ENCODE results near the gene YPEL2.

The YPEL2 gene

GRCh38 chr17:59331929-59332748, 684 bp downstream of the YPEL2 start:
- Histone ChIP-seq H3K27ac (ENCODE audit: low read length) (no peak overlapping the region), H3K36me3 (ENCODE audit: insufficient read depth, low read depth, low read length) (no peaks in the 10 kb centered on the region), H3K9ac (ENCODE audit: low read depth, low read length) (no peak overlapping the region; the same call in 1 of the 2 replicates), H3K27me3 (ENCODE audit: insufficient read depth, low read length) (peaks cover 29% of the 10 kb centered on the region), H3K4me1 (ENCODE audit: insufficient read depth, low read length) (peaks cover 22% of the 10 kb centered on the region), H3K4me3 (ENCODE audit: low read length) (peak overlapping the region; percentile 68), H3K9me3 (ENCODE audit: insufficient read depth, low read depth, low read length) (no peaks in the 10 kb centered on the region)

- H3K9me3 ChIP-seq (ENCODE audit: insufficient read depth, low read depth, low read length), result no peaks in the 10 kb centered on the region
- H3K4me1 ChIP-seq (ENCODE audit: insufficient read depth, low read length), result peaks cover 22% of the 10 kb centered on the region
- H3K27ac ChIP-seq (ENCODE audit: low read length), result no peak overlapping the region
- peak overlapping the region; percentile 68 for H3K4me3 ChIP-seq (ENCODE audit: low read length)
- no peaks in the 10 kb centered on the region for H3K36me3 ChIP-seq (ENCODE audit: insufficient read depth, low read depth, low read length)
- no peak overlapping the region; the same call in 1 of the 2 replicates for H3K9ac ChIP-seq (ENCODE audit: low read depth, low read length)
- H3K27me3 ChIP-seq (ENCODE audit: insufficient read depth, low read length), result peaks cover 29% of the 10 kb centered on the region
These were observed 1.4 kb downstream of the YPEL2 start for GRCh38 chr17:59332749-59333377.

GRCh38 chr17:59333836-59334235, 2.4 kb downstream of the YPEL2 start:
- Histone ChIP-seq H3K4me1 (ENCODE audit: insufficient read depth, low read length) (peaks cover 22% of the 10 kb centered on the region), H3K4me3 (ENCODE audit: low read length) (no peak overlapping the region)

GRCh38 chr17:59335685-59336084, 4.2 kb downstream of the YPEL2 start:
- H3K27me3 ChIP-seq (ENCODE audit: insufficient read depth, low read length), result peaks cover 29% of the 10 kb centered on the region
- H3K27ac ChIP-seq (ENCODE audit: low read length), result no peak overlapping the region
- H3K4me1 ChIP-seq (ENCODE audit: insufficient read depth, low read length), result peaks cover 5% of the 10 kb centered on the region
- no peaks in the 10 kb centered on the region for H3K9me3 ChIP-seq (ENCODE audit: insufficient read depth, low read depth, low read length)
- H3K4me3 ChIP-seq (ENCODE audit: low read length), result no peak overlapping the region
- no peak overlapping the region for H3K9ac ChIP-seq (ENCODE audit: low read depth, low read length)
- H3K36me3 ChIP-seq (ENCODE audit: insufficient read depth, low read depth, low read length), result no peaks in the 10 kb centered on the region

More at GRCh38 chr17:59333836-59334235, 2.4 kb downstream of the YPEL2 start:
- Histone ChIP-seq H3K9ac (ENCODE audit: low read depth, low read length) (no peak overlapping the region), H3K9me3 (ENCODE audit: insufficient read depth, low read depth, low read length) (no peaks in the 10 kb centered on the region), H3K27me3 (ENCODE audit: insufficient read depth, low read length) (peaks cover 29% of the 10 kb centered on the region), H3K36me3 (ENCODE audit: insufficient read depth, low read depth, low read length) (no peaks in the 10 kb centered on the region), H3K27ac (ENCODE audit: low read length) (no peak overlapping the region)

- no peak overlapping the region for H3K9ac ChIP-seq (ENCODE audit: low read depth, low read length)
- peaks cover 20% of the 10 kb centered on the region for H3K27me3 ChIP-seq (ENCODE audit: insufficient read depth, low read length)
- H3K36me3 ChIP-seq (ENCODE audit: insufficient read depth, low read depth, low read length), result no peaks in the 10 kb centered on the region
- H3K9me3 ChIP-seq (ENCODE audit: insufficient read depth, low read depth, low read length), result no peaks in the 10 kb centered on the region
- H3K4me3 ChIP-seq (ENCODE audit: low read length), result no peak overlapping the region
- peaks cover 2% of the 10 kb centered on the region for H3K4me1 ChIP-seq (ENCODE audit: insufficient read depth, low read length)
- no peak overlapping the region for H3K27ac ChIP-seq (ENCODE audit: low read length)
These were observed 6.4 kb downstream of the YPEL2 start for GRCh38 chr17:59337741-59338299.

GRCh38 chr17:59338498-59338897, 7.0 kb downstream of the YPEL2 start:
- Histone ChIP-seq H3K4me1 (ENCODE audit: insufficient read depth, low read length) (no peaks in the 10 kb centered on the region), H3K4me3 (ENCODE audit: low read length) (no peak overlapping the region), H3K36me3 (ENCODE audit: insufficient read depth, low read depth, low read length) (no peaks in the 10 kb centered on the region), H3K27ac (ENCODE audit: low read length) (no peak overlapping the region), H3K9ac (ENCODE audit: low read depth, low read length) (no peak overlapping the region), H3K27me3 (ENCODE audit: insufficient read depth, low read length) (peaks cover 13% of the 10 kb centered on the region), H3K9me3 (ENCODE audit: insufficient read depth, low read depth, low read length) (no peaks in the 10 kb centered on the region)

GRCh38 chr17:59341922-59342321, 10.5 kb downstream of the YPEL2 start:
- no peaks in the 10 kb centered on the region for H3K9me3 ChIP-seq (ENCODE audit: insufficient read depth, low read depth, low read length)
- no peaks in the 10 kb centered on the region for H3K27me3 ChIP-seq (ENCODE audit: insufficient read depth, low read length)
- H3K36me3 ChIP-seq (ENCODE audit: insufficient read depth, low read depth, low read length), result no peaks in the 10 kb centered on the region
- H3K4me1 ChIP-seq (ENCODE audit: insufficient read depth, low read length), result no peaks in the 10 kb centered on the region
- H3K9ac ChIP-seq (ENCODE audit: low read depth, low read length), result no peak overlapping the region
- no peak overlapping the region for H3K4me3 ChIP-seq (ENCODE audit: low read length)
- no peak overlapping the region for H3K27ac ChIP-seq (ENCODE audit: low read length)

- Histone ChIP-seq H3K36me3 (ENCODE audit: insufficient read depth, low read depth, low read length) (no peaks in the 10 kb centered on the region), H3K9me3 (ENCODE audit: insufficient read depth, low read depth, low read length) (no peaks in the 10 kb centered on the region), H3K4me1 (ENCODE audit: insufficient read depth, low read length) (no peaks in the 10 kb centered on the region), H3K27ac (ENCODE audit: low read length) (no peak overlapping the region), H3K9ac (ENCODE audit: low read depth, low read length) (no peak overlapping the region), H3K27me3 (ENCODE audit: insufficient read depth, low read length) (no peaks in the 10 kb centered on the region), H3K4me3 (ENCODE audit: low read length) (no peak overlapping the region)
These were observed 11.3 kb downstream of the YPEL2 start for GRCh38 chr17:59342681-59343131.

GRCh38 chr17:59345476-59345875, 14.0 kb downstream of the YPEL2 start:
- H3K4me3 ChIP-seq (ENCODE audit: low read length), result no peak overlapping the region
- no peaks in the 10 kb centered on the region for H3K27me3 ChIP-seq (ENCODE audit: insufficient read depth, low read length)
- H3K9ac ChIP-seq (ENCODE audit: low read depth, low read length), result no peak overlapping the region
- H3K36me3 ChIP-seq (ENCODE audit: insufficient read depth, low read depth, low read length), result no peaks in the 10 kb centered on the region
- H3K9me3 ChIP-seq (ENCODE audit: insufficient read depth, low read depth, low read length), result no peaks in the 10 kb centered on the region
- no peak overlapping the region for H3K27ac ChIP-seq (ENCODE audit: low read length)
- no peaks in the 10 kb centered on the region for H3K4me1 ChIP-seq (ENCODE audit: insufficient read depth, low read length)

GRCh38 chr17:59346341-59346740, 14.9 kb downstream of the YPEL2 start:
- Histone ChIP-seq H3K9me3 (ENCODE audit: insufficient read depth, low read depth, low read length) (no peaks in the 10 kb centered on the region), H3K36me3 (ENCODE audit: insufficient read depth, low read depth, low read length) (no peaks in the 10 kb centered on the region), H3K4me1 (ENCODE audit: insufficient read depth, low read length) (no peaks in the 10 kb centered on the region), H3K27ac (ENCODE audit: low read length) (no peak overlapping the region), H3K4me3 (ENCODE audit: low read length) (no peak overlapping the region), H3K27me3 (ENCODE audit: insufficient read depth, low read length) (no peaks in the 10 kb centered on the region), H3K9ac (ENCODE audit: low read depth, low read length) (no peak overlapping the region)

GRCh38 chr17:59346876-59347407, 15.5 kb downstream of the YPEL2 start:
- Histone ChIP-seq H3K9me3 (ENCODE audit: insufficient read depth, low read depth, low read length) (no peaks in the 10 kb centered on the region), H3K27ac (ENCODE audit: low read length) (no peak overlapping the region), H3K4me1 (ENCODE audit: insufficient read depth, low read length) (no peaks in the 10 kb centered on the region), H3K27me3 (ENCODE audit: insufficient read depth, low read length) (no peaks in the 10 kb centered on the region), H3K9ac (ENCODE audit: low read depth, low read length) (no peak overlapping the region), H3K36me3 (ENCODE audit: insufficient read depth, low read depth, low read length) (no peaks in the 10 kb centered on the region), H3K4me3 (ENCODE audit: low read length) (no peak overlapping the region)

Measured in iPS-20b (cell line).